ENCODE results near the gene LARP1B. TPM values are rescaled to one million over a fixed set of nuclear protein-coding genes. Genes with fewer than 3 reads are reported as not detected.
"Not testable (repeated sequence)": the region's sequence is repeated elsewhere in the genome, so short reads cannot be mapped to it uniquely, and the experiment has no call there.

Gene LARP1B
- total and polyA plus RNA-seq, 7 experiments from 2014 or later = 3.9 to 18.2 (median 10.2) TPM

GRCh38 chr4:128256539-128256938 lies 195.4 kb downstream of the LARP1B start:
- peaks cover 7 to 31% (median 21%) of the 10 kb centered on the region in 5 donors for H3K27me3 Mint-ChIP-seq
- Histone ChIP-seq H3K4me1 (ENCODE audit: control insufficient read depth in 2 of 2, insufficient read depth in 2 of 2, low read length in 2 of 2) (no peaks in the 10 kb centered on the region), H3K27ac (ENCODE audit: low read depth, low read length) (no peak overlapping the region), H3K36me3 (ENCODE audit: control insufficient read depth in 2 of 3, insufficient read depth in 3 of 3, low read length in 3 of 3) (no peaks in the 10 kb centered on the region), H3K27me3 (ENCODE audit: control insufficient read depth in 2 of 2, insufficient read depth in 2 of 2, low read length in 2 of 2) (no peaks in the 10 kb centered on the region), H3K4me3 (ENCODE audit: low read length) (no peak overlapping the region), H3K9me3 (ENCODE audit: control insufficient read depth in 2 of 3, low read length in 3 of 3) (no peaks in the 10 kb centered on the region)
- ChIA-PET POLR2A (no interaction called here), CTCF (no interaction called here)
- no peak for DNase-seq
- no peak overlapping the region for H3K4me3 Mint-ChIP-seq
- intact Hi-C loops (cut with micrococcal nuclease) = no loop called here
- H3K4me1 Mint-ChIP-seq = peaks cover 0 to 2% (median 0%) of the 10 kb centered on the region in 7 donors
- no peak overlapping the region for H3K27ac Mint-ChIP-seq
- peaks cover 0 to 8% (median 0%) of the 10 kb centered on the region in 11 donors for H3K9me3 Mint-ChIP-seq
- no peak for ATAC-seq
- H3K36me3 Mint-ChIP-seq = peaks cover 0 to 4% (median 0%) of the 10 kb centered on the region in 5 donors

DNA sequence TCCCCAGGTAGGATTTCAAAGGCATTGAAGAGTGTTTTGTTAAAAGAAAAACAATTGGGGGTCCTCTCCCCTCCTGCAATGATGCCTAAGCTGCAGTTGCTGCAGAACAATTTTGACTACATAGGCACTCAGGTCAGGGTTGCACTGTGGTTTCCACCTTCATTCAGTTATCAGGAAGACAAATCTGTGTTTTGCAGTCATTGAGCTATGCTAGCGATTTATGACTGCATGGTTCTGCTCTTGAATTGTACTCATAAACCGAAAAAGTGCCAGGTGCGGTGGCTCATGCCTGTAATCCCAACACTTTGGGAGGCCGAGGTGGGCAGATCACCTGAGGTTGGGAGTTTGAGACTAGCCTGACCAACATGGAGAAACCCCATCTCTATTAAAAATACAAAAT lies 197.1 kb downstream of the LARP1B start:
- H3K27me3 ChIP-seq (ENCODE audit: control insufficient read depth in 2 of 2, insufficient read depth in 2 of 2, low read length in 2 of 2); H3K9me3 Mint-ChIP-seq; POLR2A ChIA-PET; H3K4me3 Mint-ChIP-seq; intact Hi-C loops (cut with micrococcal nuclease); CTCF ChIA-PET; ATAC-seq; H3K27ac ChIP-seq (ENCODE audit: low read depth, low read length); H3K4me1 Mint-ChIP-seq; H3K9me3 ChIP-seq (ENCODE audit: control insufficient read depth in 2 of 3, low read length in 3 of 3); DNase-seq; H3K27ac Mint-ChIP-seq; H3K36me3 ChIP-seq (ENCODE audit: control insufficient read depth in 2 of 3, insufficient read depth in 3 of 3, low read length in 3 of 3); H3K4me1 ChIP-seq (ENCODE audit: control insufficient read depth in 2 of 2, insufficient read depth in 2 of 2, low read length in 2 of 2); H3K36me3 Mint-ChIP-seq; H3K4me3 ChIP-seq (ENCODE audit: low read length): not testable (repeated sequence)
- H3K27me3 Mint-ChIP-seq = peaks cover 9 to 30% (median 21%) of the 10 kb centered on the region in 5 donors

- H3K27ac ChIP-seq (ENCODE audit: low read depth, low read length); H3K27ac Mint-ChIP-seq; ATAC-seq; intact Hi-C loops (cut with micrococcal nuclease); H3K4me3 ChIP-seq (ENCODE audit: low read length); H3K27me3 ChIP-seq (ENCODE audit: control insufficient read depth in 2 of 2, insufficient read depth in 2 of 2, low read length in 2 of 2); H3K9me3 Mint-ChIP-seq; H3K4me3 Mint-ChIP-seq; POLR2A ChIA-PET; DNase-seq; H3K9me3 ChIP-seq (ENCODE audit: control insufficient read depth in 2 of 3, low read length in 3 of 3); H3K36me3 Mint-ChIP-seq; CTCF ChIA-PET; H3K36me3 ChIP-seq (ENCODE audit: control insufficient read depth in 2 of 3, insufficient read depth in 3 of 3, low read length in 3 of 3); H3K4me1 ChIP-seq (ENCODE audit: control insufficient read depth in 2 of 2, insufficient read depth in 2 of 2, low read length in 2 of 2); H3K4me1 Mint-ChIP-seq: not testable (repeated sequence)
- H3K27me3 Mint-ChIP-seq = peaks cover 4 to 21% (median 14%) of the 10 kb centered on the region in 5 donors
Observed at GRCh38 chr4:128259889-128260288, 198.8 kb downstream of the LARP1B start.

Other genes starting within 250 kb of the LARP1B start
- gene PLK4, start 180.4 kb upstream of the LARP1B start, total RNA-seq = 10 to 100 TPM in 1 of 5 experiments, 1 to 10 TPM in 4; 3.4 to 34.7 (median 3.9) TPM
- 1 to 10 TPM; 1.3 to 1.9 TPM for gene PLK4, start 180.4 kb upstream of the LARP1B start, polyA plus RNA-seq
- gene MFSD8, start 96.1 kb upstream of the LARP1B start, total RNA-seq = 10 to 100 TPM; 20.3 to 54.5 (median 23.0) TPM
- gene MFSD8, start 96.1 kb upstream of the LARP1B start, polyA plus RNA-seq = 1 to 10 TPM; 6.8 to 7.9 TPM
- 10 to 100 TPM; 22.4 to 26.6 (median 25.1) TPM for gene ABHD18, start 95.9 kb upstream of the LARP1B start, total RNA-seq
- 10 to 100 TPM in 1 of 2 donors, 1 to 10 TPM in 1; 9.8 to 12.4 TPM for gene ABHD18, start 95.9 kb upstream of the LARP1B start, polyA plus RNA-seq
- 10 to 100 TPM; 35.3 to 65.6 (median 49.2) TPM for gene PGRMC2, start 226.5 kb downstream of the LARP1B start, total RNA-seq
- 10 to 100 TPM; 17.4 to 23.7 TPM for gene PGRMC2, start 226.5 kb downstream of the LARP1B start, polyA plus RNA-seq

All from naive thymus-derived CD4-positive, alpha-beta T cell (primary cell).